ENCODE results near the gene PLEKHB2.

GRCh38 chr2:131146231-131146630 is 41.1 kb downstream of the PLEKHB2 start:
- TF ChIP-seq, protein P1, sequence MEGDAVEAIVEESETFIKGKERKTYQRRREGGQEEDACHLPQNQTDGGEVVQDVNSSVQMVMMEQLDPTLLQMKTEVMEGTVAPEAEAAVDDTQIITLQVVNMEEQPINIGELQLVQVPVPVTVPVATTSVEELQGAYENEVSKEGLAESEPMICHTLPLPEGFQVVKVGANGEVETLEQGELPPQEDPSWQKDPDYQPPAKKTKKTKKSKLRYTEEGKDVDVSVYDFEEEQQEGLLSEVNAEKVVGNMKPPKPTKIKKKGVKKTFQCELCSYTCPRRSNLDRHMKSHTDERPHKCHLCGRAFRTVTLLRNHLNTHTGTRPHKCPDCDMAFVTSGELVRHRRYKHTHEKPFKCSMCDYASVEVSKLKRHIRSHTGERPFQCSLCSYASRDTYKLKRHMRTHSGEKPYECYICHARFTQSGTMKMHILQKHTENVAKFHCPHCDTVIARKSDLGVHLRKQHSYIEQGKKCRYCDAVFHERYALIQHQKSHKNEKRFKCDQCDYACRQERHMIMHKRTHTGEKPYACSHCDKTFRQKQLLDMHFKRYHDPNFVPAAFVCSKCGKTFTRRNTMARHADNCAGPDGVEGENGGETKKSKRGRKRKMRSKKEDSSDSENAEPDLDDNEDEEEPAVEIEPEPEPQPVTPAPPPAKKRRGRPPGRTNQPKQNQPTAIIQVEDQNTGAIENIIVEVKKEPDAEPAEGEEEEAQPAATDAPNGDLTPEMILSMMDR (IDR thresholded peaks at IDR 0.05; ENCODE audit: low read length) = no peak
- TF ChIP-seq EZH2phosphoT487 (IDR thresholded peaks at IDR 0.05; ENCODE audit: low read length) = no peak

Measured in MM.1S (cell line).